WTC11 (cell line): Measurements from ENCODE around the gene DEPDC1B.

ENCODE experiments used
- ATF1 ChIP-seq: sonication (generic); formaldehyde crosslinking; IDR thresholded peaks from 2 replicates; pipeline ENCODE4 v1.8.1; 2023; ENCODE audit warnings: mild to moderate bottlenecking, moderate library complexity, missing genetic modification reagents
- ATF2 ChIP-seq: sonication (generic); formaldehyde crosslinking; IDR thresholded peaks from 2 replicates; pipeline ENCODE4 v1.8.1; 2022; ENCODE audit warnings: low read depth, missing genetic modification reagents, borderline replicate concordance
- CTCF ChIP-seq: fragments of 200-600 bp; IDR thresholded peaks from 2 replicates; pipeline ENCODE4 v1.8.0; 2022; ENCODE audit warnings: antibody characterized with exemption
- FOXK1 ChIP-seq: sonication (generic); formaldehyde crosslinking; IDR thresholded peaks from 2 replicates; pipeline ENCODE4 v1.8.0; 2022; ENCODE audit warnings: mild to moderate bottlenecking, moderate library complexity, missing genetic modification reagents
- SP1 ChIP-seq: sonication (generic); formaldehyde crosslinking; conservative IDR thresholded peaks from 2 replicates; pipeline ENCODE4 v1.8.1; 2022; ENCODE audit warnings: missing genetic modification reagents
- TF ChIP-seq, protein P1 (sequence below): sonication (generic); formaldehyde crosslinking; conservative IDR thresholded peaks from 2 replicates; pipeline ENCODE4 v1.8.1; 2022; ENCODE audit warnings: mild to moderate bottlenecking, missing genetic modification reagents

- TF ChIP-seq, protein P1, sequence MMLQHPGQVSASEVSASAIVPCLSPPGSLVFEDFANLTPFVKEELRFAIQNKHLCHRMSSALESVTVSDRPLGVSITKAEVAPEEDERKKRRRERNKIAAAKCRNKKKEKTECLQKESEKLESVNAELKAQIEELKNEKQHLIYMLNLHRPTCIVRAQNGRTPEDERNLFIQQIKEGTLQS (CRISPR knock-in tag): no peak
- no peak for TF ChIP-seq CTCF
- TF ChIP-seq SP1 (CRISPR knock-in tag): no peak
- TF ChIP-seq ATF2 (CRISPR knock-in tag): no peak
- no peak for TF ChIP-seq ATF1 (CRISPR knock-in tag)
- no peak for TF ChIP-seq FOXK1 (CRISPR knock-in tag)
Measured at GRCh38 chr5:60613826-60614225, 86.1 kb downstream of the DEPDC1B start.
